Activated CD8-positive, alpha-beta memory T cell treated with anti-CD3 and anti-CD28 coated beads, Interleukin-2, amount 50 U/mL, for 24 hours (primary cell): Measurements from ENCODE around the gene MAP2K1.
"Not testable (repeated sequence)": the region's sequence is repeated elsewhere in the genome, so short reads cannot be mapped to it uniquely, and the experiment has no call there.

Source experiments
- DNase-seq: peaks from one replicate; pipeline ENCODE4 v3.0.0-alpha.2; 2020; ENCODE audit errors: extremely low read depth

MAP2K1 gene

DNA sequence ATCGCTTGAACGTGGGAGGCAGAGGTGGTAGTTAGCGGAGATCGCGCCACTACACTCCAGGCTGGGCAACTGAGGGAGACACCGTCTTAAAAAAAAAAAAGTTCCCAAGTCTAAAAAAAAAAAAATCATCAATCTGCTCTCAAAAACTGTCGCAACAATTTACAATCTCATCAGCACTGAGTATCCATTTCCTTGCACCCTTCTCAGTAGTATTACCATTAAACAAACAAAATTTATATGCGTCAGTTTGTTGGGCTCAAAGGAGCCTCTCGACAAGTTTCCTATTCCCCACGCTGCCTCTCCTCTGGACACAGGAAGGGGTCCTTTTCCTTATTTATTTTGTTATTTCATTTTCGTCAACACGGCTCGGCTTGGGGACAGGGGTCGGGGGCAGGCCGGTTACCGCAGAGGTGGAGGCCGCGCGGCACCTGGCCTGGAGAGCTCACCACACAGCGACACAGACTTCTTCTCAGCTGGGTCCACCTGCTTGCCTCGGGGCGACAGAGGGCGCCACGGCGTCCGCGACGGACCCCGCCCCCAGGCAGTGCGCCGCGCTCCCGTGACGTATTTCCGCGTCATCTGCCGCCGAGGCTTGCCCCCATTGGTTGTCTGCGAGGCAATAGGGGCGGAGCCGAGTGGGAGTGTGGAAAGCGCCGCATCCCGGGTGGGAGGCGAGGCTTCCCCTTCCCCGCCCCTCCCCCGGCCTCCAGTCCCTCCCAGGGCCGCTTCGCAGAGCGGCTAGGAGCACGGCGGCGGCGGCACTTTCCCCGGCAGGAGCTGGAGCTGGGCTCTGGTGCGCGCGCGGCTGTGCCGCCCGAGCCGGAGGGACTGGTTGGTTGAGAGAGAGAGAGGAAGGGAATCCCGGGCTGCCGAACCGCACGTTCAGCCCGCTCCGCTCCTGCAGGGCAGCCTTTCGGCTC lies at the start of gene MAP2K1:
MAP2K1 (plus strand) TSS at position 709 of the 920 bp plus-strand sequence. CDS start 436 bp downstream, outside the sequence.
- peak; percentile 96 for DNase-seq

DNA sequence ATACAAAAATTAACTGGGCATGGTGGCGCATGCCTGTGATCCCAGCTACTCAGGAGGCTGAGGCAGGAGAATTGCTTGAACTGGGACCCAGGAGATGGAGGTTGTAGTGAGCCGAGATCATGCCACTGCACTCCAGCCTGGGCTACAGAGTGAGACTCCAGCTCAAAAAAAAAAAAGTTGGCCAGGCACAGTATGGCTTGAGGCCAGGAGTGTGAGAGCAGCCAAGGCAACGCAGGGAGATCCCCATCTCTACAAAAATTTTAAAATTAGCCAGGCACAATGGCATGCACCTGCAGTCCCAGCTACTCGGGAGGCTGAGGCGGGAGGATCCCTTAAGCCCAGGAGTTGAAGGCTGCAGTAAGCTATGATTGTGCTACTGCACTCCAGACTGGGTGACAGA lies 38.2 kb upstream of the MAP2K1 start:
- DNase-seq = not testable (repeated sequence)

DNA sequence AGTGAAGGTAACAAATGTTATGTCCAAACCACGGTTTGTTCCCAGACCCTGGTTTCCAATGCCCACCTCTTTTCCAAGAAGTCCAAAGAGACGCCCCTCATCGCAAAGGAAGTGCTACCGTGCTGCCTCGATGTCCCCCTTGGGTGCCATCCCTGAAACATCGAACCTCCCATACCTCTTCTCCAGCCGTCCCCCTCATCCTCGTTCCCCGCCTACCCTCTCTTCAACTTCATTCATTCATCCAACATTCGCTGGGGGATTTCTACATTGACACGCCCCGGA lies 30.7 kb upstream of the MAP2K1 start:
- no peak for DNase-seq

DNA sequence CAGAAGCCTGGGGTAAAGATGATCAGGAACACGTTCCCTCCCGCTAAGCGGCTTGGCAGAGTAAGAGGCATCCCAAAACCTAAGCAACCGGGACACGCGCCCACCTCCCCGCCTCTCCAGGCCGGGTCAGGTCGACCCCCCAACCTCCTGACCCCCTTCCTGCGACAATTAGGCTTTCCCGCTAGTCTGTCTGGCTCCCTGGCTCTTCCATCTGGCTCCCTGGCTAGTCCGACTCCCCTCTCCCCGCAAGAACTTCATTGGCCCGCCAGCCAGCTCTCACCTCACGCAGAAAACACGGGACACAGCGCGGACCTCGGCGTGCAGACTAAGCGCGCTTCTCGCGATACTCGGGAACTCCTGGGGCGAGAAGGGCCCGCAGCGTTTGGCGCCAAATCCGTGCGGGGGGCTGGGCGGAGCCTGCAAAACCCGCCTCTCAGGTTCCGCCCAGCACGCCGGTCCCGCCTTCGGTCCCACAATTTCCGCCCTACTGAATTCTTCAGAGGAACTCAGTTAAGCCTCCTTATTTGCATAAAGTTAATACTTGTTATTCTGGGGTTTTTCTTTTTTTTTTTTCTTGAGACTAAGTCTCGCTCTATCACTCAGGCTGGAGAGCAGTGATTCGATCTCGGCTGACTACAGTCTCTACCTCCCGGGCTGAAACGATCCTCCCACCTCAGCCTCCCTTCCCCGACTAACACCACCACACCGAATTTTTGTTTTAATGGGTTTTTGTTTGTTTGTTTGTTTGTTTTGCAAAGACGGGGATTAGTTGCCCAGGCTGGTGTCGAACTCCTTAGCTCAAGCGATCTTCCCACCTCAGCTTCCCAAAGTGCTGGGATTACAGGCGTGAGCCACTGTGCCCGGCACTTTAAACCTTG lies 30.1 kb upstream of the MAP2K1 start, which contains the start of gene TIPIN:
TIPIN (minus strand) TSS at position 327 of the 878 bp plus-strand sequence. CDS start 3,738 bp downstream, outside the sequence.
- peak; percentile 95 for DNase-seq

DNA sequence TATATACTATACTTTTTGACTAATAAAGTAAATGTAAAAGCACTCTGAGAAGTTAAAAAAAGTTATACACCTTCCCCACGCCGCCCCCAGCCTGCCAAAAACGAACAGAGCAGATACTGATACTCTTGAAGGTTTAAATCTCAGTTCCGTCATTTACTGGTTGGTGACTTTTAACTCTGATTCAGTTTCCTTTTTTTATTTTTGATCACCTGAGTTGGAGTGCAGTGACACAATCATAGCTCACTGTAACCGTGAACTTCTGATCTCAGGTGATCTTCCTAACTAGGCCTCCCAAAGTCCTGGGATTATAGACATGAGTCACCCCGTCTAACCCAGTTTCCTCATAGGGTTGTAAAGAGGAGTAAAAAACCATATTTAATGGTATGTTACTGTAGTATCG lies 27.0 kb upstream of the MAP2K1 start:
- DNase-seq = no peak

DNA sequence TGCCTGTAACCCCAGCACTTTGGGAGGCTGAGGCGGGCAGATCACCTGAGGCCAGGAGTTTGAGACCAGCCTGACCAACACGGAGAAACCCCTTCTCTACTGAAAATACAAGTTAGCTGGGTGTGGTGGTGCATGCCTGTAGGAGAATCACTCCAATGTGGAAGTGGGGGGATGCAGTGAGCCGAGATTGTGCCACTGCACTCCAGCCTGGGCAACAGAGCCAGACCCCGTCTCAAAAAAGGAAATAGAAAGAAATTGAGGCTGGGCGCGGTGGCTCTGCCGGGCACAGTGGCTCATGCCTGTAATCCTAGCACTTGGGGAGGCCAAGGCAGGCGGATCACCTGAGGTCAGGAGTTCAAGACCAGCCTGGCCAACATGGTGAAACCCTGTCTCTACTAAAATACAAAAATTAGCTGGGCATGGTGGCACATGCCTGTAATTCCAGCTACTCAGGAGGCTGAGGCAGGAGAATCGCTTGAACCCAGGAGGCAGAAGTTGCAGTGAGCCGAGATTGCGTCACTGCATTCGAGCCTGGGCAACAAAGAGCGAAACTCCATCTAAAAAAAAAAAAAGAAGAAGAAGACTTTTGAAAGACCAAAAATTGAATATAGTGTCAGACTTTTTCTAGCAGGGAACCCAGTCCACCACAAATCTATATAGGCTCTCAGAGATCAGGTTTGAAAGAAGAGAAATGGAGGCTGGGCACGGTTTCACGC lies 24.8 kb upstream of the MAP2K1 start:
- DNase-seq = not testable (repeated sequence)

DNA sequence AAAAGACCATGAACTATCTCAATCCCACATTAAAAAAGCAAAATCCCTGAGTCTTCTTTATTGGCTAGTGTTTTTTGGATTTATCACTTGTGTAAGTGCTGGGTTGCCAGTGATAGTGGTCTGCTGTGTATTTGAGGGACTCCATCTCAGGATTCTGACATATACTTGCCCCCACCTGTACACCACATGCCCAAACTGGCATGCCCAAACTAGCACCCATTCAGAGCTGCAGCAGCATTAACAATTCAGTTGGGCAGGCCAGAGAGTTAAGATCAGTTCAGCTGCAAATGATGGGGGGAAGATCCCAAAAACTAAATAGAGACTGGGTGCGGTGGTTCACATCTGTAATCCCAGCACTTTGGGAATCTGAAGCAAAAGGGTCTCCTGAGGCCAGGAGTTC lies 23.9 kb upstream of the MAP2K1 start:
- no peak for DNase-seq

DNA sequence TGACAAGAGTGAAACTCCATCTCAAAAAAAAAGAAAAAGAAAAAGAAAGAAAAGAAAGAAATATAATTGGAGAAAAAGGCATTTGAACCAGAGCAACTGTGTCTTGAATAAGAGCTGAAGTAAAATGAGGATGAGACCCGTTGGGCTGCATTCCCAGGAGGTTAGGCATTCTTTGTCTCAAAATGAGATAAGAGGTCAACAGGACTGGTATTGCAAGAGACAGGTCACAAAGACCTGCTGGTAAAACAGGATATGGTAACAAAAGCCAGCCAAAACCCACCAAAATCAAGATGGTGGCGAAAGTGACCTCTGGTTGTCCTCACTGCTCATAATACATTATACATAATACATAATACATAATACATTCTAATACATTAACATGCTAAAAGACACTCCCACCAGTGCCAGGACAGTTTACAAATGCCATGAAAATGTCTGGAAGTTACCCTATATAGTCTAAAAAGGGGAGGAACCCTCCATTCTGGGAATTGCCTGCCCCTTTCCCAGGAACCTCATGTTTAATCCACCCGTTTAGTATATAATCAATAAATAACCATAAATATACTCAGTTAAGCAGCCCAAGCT lies 21.7 kb upstream of the MAP2K1 start:
- DNase-seq = no peak

DNA sequence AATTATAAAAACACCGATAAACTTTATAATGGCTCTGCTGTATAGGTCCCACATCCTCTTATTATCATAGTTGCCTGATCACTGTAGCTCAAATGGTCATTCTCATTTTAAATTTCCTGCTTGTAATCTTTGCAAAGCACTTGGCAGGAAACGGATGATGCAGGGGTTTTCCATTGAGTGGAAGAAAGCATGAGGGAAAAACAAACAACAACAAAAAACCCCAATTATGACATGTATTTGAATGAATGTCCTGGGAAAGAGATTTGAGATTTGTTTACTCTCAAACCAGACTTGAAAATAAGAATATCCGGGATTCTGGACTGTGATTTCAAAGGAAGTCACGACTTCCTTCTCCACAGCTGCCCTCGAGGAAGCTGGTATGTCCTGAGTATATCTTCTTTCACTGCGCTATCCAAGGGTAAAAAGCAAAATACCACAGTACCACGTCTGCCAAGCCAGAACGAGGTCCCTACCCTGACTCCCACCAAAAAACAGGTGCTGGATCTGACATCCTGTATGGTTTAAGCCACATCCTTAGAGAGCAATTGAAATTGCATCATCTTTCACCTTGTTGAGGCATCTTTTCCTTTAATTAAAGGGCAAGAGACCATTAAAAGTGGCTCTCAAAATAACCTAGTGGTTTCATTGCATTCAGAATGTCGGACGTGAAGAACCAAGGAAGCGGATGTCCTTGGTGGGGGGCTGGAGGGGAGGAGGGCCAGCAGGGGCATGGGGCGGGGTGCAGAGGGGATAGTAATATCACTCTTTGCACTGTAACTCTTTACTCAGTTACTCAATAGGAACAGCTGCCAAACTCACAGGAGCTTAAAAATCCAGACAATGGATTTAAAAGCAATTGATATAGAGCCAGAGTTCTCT lies 16.7 kb upstream of the MAP2K1 start:
- no peak for DNase-seq

DNA sequence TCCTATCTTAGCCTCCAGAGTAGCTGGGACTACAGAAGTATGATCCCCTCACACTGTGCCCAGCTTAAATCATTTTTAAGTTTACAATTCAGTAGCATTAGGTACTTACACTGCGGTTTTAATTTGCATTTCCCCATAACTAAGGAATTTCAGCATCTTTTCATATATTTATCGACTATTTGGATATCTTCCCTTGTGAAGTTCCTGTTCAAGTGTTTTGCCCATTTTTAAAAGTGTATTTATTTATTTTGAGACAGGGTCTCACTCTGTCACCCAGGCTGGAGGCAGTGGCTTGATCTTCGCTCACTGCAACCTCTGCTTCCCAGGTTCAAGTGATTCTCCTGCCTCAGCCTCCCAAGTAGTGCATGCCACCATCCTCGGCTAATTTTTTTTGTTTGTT lies 12.5 kb upstream of the MAP2K1 start:
- DNase-seq = no peak

DNA sequence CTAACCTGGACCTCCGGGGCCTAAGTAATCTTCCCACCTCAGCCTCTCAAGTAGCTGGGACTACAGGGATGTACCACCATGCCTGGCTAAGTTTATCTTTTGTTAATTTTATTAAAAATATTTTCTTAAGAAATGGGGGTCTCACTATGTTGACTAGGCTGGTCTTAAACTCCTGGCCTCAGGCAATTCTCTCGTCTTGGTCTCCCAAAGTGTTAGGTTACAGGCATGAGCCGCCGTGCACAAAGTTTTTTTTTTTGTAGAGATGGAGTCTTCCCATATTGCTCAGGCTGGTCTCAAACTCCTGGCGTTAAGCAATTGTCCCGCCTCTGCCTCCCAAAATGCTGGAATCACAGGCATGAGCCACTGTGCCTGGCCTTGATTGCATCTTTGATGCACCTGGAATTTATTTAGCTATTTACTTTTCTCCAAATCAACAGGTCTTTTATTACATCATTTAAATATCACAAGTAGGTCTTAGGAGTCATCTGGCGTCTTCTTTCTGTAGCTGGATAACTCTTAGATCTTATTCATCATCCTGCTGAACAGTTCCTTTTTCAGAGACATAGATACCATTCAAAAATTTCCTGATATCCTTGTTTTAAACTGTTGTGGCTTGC lies 7.8 kb upstream of the MAP2K1 start:
- no peak for DNase-seq

DNA sequence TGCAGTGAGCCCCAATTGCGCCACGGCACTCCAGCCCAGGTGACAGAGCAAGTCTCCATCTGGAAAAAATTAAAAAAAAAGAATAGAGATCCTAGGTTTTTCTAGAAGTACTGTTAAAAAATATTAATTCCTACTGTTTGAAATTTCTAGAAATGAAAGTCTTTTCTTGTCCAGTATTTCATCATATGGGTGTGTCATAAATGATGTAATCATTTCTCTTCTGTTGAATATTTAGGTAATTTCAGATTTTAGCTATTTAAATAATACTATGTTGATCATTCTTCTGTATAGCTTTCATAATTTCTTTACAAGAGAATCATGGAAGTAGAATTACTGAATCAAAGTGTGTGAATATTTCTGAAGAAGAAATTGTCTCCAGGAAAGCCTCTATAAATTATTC lies 5.3 kb upstream of the MAP2K1 start:
- not testable (repeated sequence) for DNase-seq

DNA sequence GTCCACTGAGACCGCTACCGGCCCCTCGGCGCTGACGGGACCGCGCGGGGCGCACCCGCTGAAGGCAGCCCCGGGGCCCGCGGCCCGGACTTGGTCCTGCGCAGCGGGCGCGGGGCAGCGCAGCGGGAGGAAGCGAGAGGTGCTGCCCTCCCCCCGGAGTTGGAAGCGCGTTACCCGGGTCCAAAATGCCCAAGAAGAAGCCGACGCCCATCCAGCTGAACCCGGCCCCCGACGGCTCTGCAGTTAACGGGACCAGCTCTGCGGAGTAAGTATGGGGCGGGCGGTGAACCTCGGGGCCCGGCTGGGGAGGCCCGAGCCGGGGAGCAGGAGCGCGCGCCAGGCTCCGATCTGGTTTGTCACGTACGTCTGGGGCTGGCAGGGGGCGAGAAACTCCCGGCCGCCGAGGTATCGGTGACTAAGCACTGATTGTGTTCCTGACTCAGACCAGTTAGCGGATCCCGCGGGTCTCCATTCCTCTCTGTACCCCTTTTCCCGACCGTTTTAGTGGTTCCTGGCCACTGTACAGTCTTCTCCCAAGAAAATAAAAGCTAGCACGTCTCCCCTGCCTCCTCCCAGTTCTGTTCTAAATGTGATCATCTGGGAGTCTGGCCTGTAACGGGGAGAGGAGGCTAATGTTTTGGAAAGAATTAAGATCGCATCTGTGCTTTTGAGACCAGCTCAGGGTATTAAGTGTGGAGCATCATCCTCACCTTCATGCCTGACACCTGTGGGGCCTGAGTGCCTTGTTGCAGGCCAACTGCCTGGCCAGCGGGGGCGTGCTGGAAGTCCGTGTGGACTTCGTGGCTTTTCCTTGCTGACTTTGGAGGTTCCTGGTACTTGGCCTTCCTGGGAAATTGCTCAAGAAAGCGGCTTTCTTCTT lies 691 bp downstream of the MAP2K1 start:
- peak; percentile 57 for DNase-seq

DNA sequence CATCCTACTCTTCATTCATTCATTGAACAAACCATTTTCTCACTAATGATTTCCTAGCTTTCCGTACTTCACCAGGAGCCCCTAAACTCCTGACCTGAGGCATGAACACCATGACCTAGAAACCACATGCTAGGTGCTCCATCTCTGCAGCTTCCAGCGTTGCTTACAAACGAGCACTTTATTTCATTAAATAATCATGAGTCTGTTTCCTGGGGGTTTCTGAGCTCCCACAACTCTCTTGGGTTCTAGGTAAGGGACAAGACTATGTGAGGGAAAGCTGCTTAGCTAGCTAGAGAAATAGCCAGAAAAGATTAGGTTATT lies 1.3 kb downstream of the MAP2K1 start:
- DNase-seq = no peak

DNA sequence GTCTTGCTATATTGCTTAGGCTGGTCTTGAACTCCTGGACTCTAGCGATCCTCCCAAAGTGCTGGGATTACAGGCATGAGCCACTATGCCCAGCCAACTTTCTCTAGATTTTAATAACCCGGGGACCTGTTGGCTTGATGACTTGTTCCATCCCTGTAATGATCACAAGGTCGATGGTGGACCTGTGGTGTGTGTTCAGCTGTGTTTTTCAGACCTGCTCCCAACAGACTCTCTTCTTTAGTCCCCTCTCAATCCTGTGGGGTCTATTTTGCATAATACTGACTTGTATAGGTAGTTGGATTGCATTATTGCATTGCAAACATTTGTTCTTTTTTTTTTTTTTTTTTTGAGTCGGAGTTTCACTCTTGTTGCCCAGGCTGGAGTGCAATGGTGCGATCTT lies 1.9 kb downstream of the MAP2K1 start:
- DNase-seq = no peak

DNA sequence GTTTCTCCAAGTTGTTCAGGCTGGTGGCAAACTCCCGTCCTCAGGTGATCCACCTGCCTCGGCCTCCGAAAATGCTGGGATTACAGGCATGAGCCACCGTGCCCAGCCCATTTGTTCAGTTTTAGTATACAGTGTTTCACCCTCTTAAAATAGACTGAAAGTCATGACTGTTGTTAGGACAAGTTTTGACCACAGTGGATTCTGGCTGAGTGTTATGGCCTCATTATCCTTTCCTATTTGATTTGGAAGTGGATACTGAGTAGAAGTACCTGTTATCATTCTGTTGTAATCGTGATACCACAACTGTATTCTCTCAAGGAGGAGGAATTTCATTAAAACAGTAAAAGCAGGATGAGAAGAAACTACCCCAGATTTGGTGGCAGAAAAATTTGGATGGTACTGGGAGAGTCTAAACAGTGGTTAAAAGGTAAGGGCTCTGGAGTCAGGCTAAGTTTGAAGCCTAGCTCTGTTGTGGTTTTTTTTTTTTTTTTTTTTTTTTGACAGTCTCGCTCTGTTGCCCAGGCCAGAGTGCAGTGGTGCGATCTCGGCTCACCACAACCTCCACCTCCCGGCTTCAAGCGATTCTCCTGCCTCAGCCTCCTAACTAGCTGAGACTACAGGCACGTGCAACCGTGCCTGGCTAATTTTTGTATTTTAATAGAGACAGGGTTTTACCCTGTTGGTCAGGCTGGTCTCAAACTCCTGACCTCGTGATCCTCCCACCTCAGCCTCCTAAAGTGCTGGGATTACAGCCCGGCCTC lies 2.6 kb downstream of the MAP2K1 start:
- no peak for DNase-seq

DNA sequence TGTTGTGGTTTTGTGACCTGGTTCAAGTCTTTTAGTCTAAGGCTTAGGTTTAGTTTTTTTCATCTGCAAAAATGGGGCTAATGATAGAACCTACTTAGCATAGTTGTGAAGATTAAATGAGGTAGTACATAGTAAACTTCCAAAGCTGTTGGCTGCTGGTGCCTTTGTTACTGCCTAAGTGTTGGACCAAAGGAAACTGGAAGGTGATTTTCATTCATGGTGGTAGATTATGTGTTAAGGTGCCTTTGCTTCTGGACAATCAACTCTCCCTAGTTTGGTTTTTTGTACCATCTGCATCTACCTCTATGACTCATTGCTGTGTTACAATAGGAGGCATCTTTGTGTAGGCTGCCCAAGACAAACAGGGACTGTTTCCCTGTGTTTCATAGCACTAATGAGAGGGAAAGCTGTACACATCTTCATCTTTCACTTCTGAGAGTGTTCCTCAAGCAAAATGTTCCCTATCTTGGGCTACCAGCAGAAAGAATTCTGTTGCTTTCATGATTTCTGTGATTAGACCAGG lies 3.2 kb downstream of the MAP2K1 start:
- DNase-seq = no peak

DNA sequence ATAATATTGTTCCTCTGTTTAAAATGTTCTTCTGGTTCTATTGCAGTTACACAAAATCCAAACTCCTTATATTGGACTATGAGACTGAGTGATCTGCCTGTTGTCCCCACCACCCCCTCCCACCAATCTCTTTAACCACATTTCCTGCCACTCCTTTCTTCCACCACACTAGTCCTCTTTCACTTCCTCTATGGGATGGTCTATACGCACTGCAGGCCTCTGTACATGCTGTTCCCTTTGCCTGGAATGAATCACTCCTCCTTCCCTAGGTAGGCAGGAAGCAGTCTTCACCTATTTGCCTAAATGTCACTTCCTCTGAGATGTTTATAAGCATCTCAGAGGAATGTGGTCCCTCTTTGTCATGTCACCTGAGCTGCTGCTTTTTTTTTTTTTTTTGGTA lies 4.0 kb downstream of the MAP2K1 start:
- DNase-seq = no peak
